CD4-positive, alpha-beta T cell treated with Interferon alpha-2 for 1 hour (primary cell): ENCODE measurements around the gene NFIC.
"Not testable (repeated sequence)": the region's sequence is repeated elsewhere in the genome, so short reads cannot be mapped to it uniquely, and the experiment has no call there.

Experiments used
- DNase-seq, 2 donors: peaks; one replicate each; pipeline ENCODE4 v3.0.0-alpha.2; 2020 to 2022

NFIC gene

DNA sequence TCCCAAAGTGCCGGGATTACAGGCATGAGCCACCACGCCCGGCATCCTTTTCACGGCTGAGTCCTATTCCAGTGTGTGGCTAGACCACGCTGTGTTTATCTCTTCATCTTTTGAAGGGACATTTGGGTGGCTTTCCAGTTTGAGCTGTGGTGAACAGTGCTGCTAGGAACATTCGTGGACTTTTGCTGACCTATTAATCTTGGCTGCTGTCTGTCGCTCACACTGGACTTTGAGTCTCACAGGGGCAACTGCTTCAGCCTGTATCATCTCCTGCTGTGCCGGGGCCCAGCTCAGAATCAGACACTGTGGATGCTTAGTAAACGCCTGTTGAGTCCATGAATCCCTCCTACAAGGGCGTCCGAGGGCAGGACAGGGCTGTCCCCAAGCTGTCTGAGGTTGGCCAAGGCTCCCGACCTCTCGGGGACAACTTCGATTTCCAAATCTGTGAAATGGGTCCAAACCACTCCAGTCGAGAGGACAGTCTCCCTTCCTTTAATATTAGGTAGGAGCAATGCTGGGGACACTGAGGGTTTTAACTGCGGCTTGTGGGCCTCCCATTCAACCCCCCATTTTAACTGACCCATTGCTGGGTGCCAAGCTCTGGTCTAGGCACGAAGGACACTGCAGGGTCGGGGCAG, 65.5 kb downstream of the NFIC start:
- no peak for DNase-seq

DNA sequence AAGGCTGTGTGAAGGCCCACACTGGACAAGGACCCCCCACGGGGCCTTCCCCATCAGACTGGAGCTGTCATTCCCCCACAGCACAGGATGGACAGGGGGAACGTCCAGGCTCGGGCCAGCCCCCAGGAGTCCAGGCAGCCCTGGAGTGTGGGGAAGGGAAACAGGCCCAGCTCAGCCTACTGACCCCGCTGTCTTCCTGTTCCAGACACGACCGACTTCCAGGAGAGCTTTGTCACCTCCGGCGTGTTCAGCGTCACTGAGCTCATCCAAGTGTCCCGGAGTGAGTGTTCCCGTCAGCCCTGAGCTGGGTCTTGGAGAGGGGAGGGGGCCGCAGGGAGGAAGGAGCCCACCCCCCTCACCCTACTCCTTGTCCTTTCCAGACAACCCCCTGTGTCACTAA, 66.9 kb downstream of the NFIC start:
- DNase-seq, result no peak

DNA sequence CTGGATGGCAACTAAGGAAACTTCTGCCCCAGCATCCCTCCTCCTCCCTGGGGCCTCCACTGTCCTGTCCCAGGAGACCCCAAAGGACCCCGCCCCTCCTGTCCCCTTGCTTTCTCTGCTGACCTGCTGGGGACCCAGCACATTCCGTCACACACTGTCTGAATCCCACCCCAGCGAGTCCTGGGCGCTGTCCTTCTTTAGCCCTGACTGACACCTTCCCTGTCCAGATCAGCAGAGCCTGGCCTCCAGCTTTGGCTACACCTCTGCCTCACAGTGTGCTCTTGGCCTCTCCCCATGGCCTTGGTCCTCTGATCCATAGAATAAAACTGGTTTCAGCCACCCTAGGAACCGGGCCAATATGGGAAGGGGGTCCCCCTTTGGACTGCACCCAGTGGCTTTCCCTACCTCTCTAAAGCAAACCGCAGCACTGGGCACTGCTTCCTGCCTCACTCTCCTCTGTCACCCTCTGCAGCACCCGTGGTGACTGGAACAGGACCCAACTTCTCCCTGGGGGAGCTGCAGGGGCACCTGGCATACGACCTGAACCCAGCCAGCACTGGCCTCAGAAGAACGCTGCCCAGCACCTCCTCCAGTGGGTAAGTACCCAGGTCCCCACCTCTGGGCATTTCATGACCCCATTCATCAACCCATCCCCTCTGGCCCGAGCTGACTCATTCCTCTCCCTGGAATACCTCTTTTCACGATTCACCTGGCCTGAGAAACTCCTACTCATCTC, 67.6 kb downstream of the NFIC start:
- no peak for DNase-seq

DNA sequence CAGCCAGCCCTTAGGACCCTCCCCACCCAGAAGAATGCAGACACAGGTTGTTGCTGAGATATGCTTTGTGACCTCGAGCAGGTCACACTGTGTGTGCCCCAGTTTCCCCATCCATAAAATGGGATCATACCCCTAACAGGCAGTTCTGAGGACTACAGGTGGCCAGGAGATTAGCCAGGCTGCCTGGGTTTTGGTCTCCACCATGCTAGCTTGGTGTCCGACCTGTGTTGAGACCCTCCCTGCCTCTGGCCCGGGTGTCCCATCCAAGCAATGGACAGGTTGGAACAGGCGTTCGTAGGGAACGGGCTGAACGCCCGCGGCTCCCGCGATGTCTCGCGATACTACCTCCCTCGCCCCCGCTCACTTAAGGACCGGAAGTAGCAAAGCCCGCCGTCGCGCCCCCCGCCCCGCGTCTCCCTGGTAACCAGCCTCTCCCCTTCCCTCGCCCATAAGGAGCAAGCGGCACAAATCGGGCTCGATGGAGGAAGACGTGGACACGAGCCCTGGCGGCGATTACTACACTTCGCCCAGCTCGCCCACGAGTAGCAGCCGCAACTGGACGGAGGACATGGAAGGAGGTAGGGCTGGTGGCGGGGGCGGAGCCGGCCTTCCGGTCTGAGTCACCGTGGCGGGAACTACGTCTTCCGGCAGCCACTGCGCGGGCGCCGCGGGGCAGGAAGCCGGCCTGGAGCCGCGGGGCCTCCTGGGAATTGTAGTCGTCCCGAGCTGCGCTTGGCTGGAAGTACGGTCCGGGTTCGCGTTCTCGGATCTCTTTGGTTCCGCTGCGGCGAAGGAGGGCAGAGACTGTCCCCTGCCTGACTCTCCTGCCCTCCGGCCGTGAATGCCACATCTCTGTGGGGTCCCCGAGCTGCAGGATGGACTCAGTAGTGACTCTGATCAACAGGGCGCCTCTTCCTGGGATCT, 68.5 kb downstream of the NFIC start:
- peak; percentile 95 for DNase-seq

- DNase-seq, result peak; percentile 51 to 69
Observed at GRCh38 chr19:3440082-3440481, 73.7 kb downstream of the NFIC start.

DNA sequence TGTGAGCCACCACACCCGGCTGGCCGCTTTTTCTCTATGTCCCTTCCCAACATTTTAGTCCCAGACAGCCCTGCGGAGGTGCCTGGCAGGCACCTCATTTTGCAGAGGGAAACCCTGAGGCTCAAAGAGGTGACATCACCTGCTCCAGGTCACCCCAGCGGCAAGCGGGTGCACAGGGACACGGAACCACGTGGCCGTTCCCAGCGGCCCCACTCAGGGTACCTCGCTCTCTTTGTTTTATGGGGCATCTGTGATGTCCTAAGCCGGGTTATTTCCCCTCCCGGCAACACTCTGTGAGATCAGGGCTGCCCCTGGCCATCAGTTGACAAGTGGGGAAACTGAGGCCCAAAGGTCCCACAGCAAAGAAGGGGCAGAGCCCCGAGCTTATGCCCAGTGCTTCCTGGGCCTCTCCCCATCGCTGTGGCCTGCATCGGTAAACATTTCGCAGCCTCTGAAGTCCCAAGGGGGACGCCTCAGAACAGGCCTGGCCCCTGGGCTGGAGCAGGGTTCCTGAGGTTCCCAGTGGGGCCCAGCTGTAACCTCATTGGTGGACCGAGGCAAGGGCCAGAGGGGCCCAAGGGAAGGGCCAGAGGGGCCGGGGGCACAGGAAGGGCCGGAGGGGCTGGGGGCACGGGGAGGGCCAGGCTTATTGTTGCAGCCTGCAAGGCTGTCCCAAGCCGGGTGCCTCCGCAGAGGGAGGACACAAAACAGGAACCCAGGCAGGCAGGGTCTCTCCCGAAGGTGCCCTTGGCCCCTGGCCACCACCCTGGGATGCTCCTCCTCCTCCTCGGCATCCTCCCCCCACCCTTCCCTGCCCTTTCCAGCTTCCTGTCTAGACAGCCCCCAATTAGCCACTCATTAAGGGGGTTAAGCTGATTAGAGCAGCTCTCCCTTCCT, 75.0 kb downstream of the NFIC start:
- no peak for DNase-seq

GRCh38 chr19:3441986-3442329, 75.6 kb downstream of the NFIC start:
- DNase-seq, result no peak

DNA sequence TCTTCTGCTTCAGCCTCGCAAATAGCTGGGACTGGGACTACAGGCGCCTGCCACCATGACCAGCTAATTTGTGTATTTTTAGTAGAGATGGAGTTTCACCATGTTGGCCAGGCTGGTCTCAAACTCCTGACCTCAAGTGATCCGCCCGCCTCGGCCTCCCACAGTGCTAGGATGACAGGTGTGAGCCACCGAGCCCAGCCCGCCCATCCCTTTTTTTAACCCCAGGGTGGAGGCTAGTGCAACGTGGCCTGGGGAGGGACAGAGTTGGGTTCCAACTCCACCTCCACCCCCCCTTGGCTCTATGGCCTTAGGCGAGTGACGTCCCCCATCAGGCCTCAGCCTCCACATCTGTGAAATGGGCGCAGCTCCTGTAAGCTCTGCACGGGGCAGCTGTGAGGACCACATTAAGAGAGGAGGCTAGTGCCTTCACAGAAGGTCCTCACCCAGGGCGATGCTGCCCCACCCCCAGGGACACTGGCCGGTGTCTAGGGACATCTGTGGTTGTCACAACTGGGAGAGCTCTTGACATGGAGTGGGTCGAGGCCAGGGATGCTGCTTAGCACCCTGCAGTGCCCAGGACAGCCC, 76.2 kb downstream of the NFIC start:
- DNase-seq, result no peak

- no peak for DNase-seq
Observed at GRCh38 chr19:3443840-3444694, 77.7 kb downstream of the NFIC start.

DNA sequence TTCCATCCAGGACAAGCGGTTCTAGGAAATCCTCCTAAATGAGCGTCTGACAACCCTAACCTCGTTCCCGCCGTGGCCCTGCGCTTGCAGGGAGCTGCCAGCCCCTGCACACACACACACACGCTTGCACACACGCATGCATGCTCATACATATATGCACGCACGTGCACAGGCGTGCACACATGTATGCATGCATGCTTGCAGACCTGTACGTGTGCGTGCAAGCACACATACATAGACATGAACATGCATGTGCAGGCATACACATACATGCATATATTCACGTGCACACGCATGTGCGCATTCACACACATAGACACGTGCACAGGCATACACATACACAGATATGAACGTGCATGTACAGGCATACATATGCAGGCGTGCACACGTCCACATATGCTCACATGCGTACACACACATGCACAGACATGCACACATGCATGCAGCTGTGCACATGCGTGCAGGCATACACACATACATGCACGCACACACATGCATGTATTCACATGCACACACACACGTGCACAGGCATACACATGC, 78.4 kb downstream of the NFIC start:
- DNase-seq, result no peak

- DNase-seq, result not testable (repeated sequence)
Observed at GRCh38 chr19:3446657-3447056, 80.3 kb downstream of the NFIC start.

- DNase-seq, result no peak
Observed at GRCh38 chr19:3448616-3449334, 82.4 kb downstream of the NFIC start.

DNA sequence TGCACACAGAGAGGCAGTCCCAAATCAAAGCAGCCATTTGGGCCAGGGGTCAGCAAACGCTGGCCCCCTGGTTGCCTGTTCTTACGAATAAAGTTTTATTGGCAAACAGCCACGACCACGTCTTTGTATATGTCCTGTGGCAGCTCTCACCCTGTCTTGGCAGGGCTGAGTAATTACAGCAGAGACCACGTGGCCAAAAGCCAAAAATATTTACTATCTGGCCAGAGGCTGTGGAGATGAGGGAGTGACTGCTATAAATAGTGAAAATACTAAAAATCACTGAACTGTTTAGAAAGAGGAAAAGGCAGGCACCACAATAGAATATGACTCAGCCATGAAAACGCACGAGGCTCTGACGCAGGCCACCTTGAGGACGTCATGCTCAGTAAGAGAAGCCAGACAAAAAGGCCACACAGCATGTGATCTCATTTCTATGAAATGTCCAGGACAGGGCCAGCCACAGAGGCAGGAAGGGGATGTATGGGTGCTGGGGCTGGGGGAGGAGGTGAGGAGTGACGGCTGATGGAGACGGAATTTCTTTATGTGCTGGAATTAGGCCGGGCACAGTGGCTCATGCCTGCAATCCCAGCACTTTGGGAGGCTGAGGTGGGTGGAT, 84.5 kb downstream of the NFIC start:
- no peak for DNase-seq

DNA sequence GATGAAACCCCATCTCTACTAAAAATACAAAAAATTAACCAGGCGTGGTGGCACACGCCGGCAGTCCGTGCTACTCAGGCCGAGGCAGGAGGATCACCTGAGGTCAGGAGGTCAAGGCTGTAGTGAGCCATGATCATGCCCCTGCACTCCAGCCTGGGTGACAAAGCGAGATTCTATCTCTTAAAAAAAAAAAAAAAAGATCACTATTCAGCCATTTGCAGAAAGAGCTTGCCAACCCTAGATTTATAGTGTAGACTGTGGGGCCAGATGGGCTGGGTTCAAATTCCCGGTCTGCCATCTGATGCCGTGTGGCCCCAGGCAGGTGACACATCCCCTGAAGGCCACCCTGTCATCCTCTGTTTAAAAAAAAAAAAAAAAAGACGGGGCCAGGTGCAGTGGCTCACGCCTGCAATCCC, 85.1 kb downstream of the NFIC start:
- DNase-seq, result no peak

DNA sequence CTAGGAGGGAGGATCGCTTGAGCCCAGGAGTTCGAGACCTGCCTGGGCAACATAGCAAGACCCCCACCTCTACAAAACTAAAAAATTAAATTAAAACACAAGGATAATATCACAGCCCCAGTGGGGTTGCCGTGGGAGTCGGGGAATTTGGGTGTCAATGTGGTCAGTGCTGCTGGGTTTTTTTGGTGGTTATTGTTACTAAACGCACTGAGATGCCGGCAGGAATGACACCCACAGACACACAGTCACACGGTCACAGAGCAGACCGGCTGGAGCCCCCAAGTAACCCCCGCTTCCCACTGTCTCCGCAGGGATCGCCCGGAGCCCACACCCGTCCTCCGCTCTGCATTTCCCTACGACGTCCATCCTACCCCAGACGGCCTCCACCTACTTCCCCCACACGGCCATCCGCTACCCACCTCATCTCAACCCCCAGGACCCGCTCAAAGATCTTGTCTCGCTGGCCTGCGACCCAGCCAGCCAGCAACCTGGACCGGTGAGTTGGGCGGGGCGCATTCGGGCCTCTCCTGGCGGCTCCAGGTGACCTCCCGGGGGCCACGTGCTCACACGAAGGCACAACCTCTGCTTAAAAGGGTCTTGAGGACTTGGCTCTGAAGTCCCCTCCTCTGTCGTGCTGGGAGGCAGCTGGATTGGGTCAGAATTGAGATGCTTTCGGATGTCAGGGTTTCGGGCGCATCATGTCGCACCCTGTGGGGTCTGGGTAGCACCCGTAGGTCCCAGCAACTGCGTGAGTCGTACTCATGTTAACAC, 86.0 kb downstream of the NFIC start:
- DNase-seq, result no peak

GRCh38 chr19:3452942-3453214, 86.5 kb downstream of the NFIC start:
- DNase-seq, result not testable (repeated sequence)

- no peak for DNase-seq
Observed at GRCh38 chr19:3453840-3454239, 87.5 kb downstream of the NFIC start.

- no peak for DNase-seq
Observed at GRCh38 chr19:3454656-3455392, 88.4 kb downstream of the NFIC start.
